ENCODE data around the gene BMP7.

GRCh38 chr20:57131077-57131476, 135.4 kb downstream of the BMP7 start:
- TF ChIP-seq CTCF (conservative IDR thresholded peaks at IDR 0.05 in 1 of 2, IDR thresholded peaks at IDR 0.05 in 1 of 2; ENCODE audit: extremely low read depth in 1 of 2, insufficient read depth in 1 of 2, low read depth in 1 of 2, low read length in 2 of 2): no peak
- no peak for TF ChIP-seq EZH2 (IDR thresholded peaks at IDR 0.05; ENCODE audit: borderline replicate concordance, low read length)
